Right lobe of liver (tissue), 4 donors: ENCODE data around the gene DSCAM.

Experiments used
- POLR2A ChIP-seq: fragments of 450-650 bp; IDR thresholded peaks from one replicate; pipeline ENCODE4 v1.6.1; 2017; ENCODE audit warnings: antibody characterized with exemption, mild to moderate bottlenecking
- TF ChIP-seq, protein P1 (sequence below), 4 donors: fragments of 200-600 bp in 3 of 4; fragments of 450-650 bp in 1 of 4; IDR thresholded peaks; one replicate each; pipeline versions ENCODE4 v1.5.1 to v1.8.0; 2016 to 2022; ENCODE audit warnings: antibody characterized with exemption in 4 of 4, mild to moderate bottlenecking in 2 of 4
- donor health status: DM: no; HTN: no; CAD: no.
- donor health status: DM: no; HTN: no; CAD: no.
- donor health status: DM: no; HTN: yes; CAD: no.

DNA sequence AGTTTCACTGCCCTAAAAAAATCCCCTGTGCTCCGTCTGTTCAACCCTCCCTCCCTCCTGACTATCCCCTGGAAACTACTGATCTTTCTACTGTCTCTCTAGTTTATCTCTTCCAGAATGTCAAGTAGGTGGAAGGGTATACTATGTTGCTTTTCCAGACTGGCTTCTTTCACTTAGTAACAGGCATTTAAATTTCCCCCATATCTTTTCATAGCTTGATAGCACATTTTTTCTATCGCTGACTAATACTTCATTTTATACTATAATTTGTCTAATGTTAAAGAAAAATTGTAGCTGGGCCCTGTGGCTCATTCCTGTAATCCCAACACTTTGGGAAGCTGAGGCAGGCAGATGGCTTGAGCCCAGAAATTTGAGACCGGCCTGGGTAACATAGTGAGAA lies 142.8 kb downstream of the DSCAM start:
- TF ChIP-seq, protein P1, sequence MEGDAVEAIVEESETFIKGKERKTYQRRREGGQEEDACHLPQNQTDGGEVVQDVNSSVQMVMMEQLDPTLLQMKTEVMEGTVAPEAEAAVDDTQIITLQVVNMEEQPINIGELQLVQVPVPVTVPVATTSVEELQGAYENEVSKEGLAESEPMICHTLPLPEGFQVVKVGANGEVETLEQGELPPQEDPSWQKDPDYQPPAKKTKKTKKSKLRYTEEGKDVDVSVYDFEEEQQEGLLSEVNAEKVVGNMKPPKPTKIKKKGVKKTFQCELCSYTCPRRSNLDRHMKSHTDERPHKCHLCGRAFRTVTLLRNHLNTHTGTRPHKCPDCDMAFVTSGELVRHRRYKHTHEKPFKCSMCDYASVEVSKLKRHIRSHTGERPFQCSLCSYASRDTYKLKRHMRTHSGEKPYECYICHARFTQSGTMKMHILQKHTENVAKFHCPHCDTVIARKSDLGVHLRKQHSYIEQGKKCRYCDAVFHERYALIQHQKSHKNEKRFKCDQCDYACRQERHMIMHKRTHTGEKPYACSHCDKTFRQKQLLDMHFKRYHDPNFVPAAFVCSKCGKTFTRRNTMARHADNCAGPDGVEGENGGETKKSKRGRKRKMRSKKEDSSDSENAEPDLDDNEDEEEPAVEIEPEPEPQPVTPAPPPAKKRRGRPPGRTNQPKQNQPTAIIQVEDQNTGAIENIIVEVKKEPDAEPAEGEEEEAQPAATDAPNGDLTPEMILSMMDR (IDR thresholded peaks at IDR 0.05), result no peak
- no peak for TF ChIP-seq POLR2A
